H9 (cell line): ENCODE results near the gene AGBL4. TPM values are rescaled to one million over a fixed set of nuclear protein-coding genes. Genes with fewer than 3 reads are reported as not detected.

Experiments
- DNase-seq: peaks from one replicate; pipeline ENCODE4 v3.0.0-alpha.2; 2017
- H2AFZ ChIP-seq: one replicate; pipeline ENCODE4 v1.6.1; 2013; ENCODE audit warnings: mild to moderate bottlenecking, low read length, control low read depth, moderate library complexity
- H2AK5ac ChIP-seq: 2 replicates; pipeline ENCODE4 v1.6.1; 2013; ENCODE audit warnings: low read length, control low read depth, mixed read lengths; ENCODE audit not compliant: insufficient read length
- H2BK120ac ChIP-seq: one replicate; pipeline ENCODE4 v1.6.1; 2013; ENCODE audit warnings: low read depth, mild to moderate bottlenecking, low read length, control low read depth, inconsistent platforms; ENCODE audit not compliant: poor library complexity, severe bottlenecking
- H2BK12ac ChIP-seq: 2 replicates; pipeline ENCODE4 v1.6.1; 2013; ENCODE audit warnings: low read length, control low read depth, mixed read lengths, low read depth; ENCODE audit not compliant: insufficient read length
- H2BK15ac ChIP-seq: 2 replicates; pipeline ENCODE4 v1.6.1; 2013; ENCODE audit warnings: low read depth, low read length, control low read depth
- H2BK20ac ChIP-seq: one replicate; pipeline ENCODE4 v1.6.1; 2013; ENCODE audit warnings: low read depth, mild to moderate bottlenecking, low read length, control low read depth, inconsistent platforms; ENCODE audit not compliant: poor library complexity, severe bottlenecking
- H2BK5ac ChIP-seq: 2 replicates; pipeline ENCODE4 v1.6.1; 2013; ENCODE audit warnings: low read length, control low read depth, mixed read lengths; ENCODE audit not compliant: insufficient read length
- H3K14ac ChIP-seq: 2 replicates; pipeline ENCODE4 v1.6.1; 2013; ENCODE audit warnings: low read length, control low read depth; ENCODE audit not compliant: insufficient read depth
- H3K18ac ChIP-seq: 2 replicates; pipeline ENCODE4 v1.6.1; 2013; ENCODE audit warnings: low read depth, mild to moderate bottlenecking, mixed read lengths, low read length, control low read depth; ENCODE audit not compliant: insufficient read length
- H3K23ac ChIP-seq: 2 replicates; pipeline ENCODE4 v1.6.1; 2013; ENCODE audit warnings: low read length, control low read depth, mixed read lengths, low read depth; ENCODE audit not compliant: insufficient read length
- H3K23me2 ChIP-seq: 2 replicates; pipeline ENCODE4 v1.6.1; 2013; ENCODE audit warnings: low read depth, mild to moderate bottlenecking, mixed read lengths, low read length, control low read depth; ENCODE audit not compliant: insufficient read length, poor library complexity, severe bottlenecking
- H3K27ac ChIP-seq: 2 replicates; pipeline ENCODE4 v1.5.1; 2013; ENCODE audit warnings: low read length, control low read depth, mixed read lengths, low read depth; ENCODE audit not compliant: insufficient read length
- H3K27me3 ChIP-seq: 2 replicates; pipeline ENCODE4 v1.6.1; 2013; ENCODE audit warnings: low read length, control low read depth, inconsistent platforms; ENCODE audit not compliant: insufficient read depth
- H3K4ac ChIP-seq: 2 replicates; pipeline ENCODE4 v1.6.1; 2013; ENCODE audit warnings: low read depth, mild to moderate bottlenecking, control low read depth, inconsistent platforms, low read length, moderate library complexity
- H3K4me1 ChIP-seq: 2 replicates; pipeline ENCODE4 v1.6.1; 2013; ENCODE audit warnings: low read length, control low read depth, inconsistent platforms; ENCODE audit not compliant: insufficient read depth
- H3K4me2 ChIP-seq: 2 replicates; pipeline ENCODE4 v1.6.1; 2013; ENCODE audit warnings: low read length, control low read depth, mixed read lengths; ENCODE audit not compliant: insufficient read length, insufficient read depth
- H3K56ac ChIP-seq: 2 replicates; pipeline ENCODE4 v1.6.1; 2013; ENCODE audit warnings: low read depth, mild to moderate bottlenecking, mixed read lengths, low read length, control low read depth; ENCODE audit not compliant: insufficient read length
- H3K79me1 ChIP-seq: 2 replicates; pipeline ENCODE4 v1.6.1; 2013; ENCODE audit warnings: low read depth, mild to moderate bottlenecking, moderate library complexity, low read length, control low read depth, inconsistent platforms; ENCODE audit not compliant: insufficient read depth, poor library complexity, severe bottlenecking
- H3K79me2 ChIP-seq: 2 replicates; pipeline ENCODE4 v1.6.1; 2013; ENCODE audit warnings: low read length, control low read depth, inconsistent platforms; ENCODE audit not compliant: insufficient read depth
- H3K9ac ChIP-seq: 2 replicates; pipeline ENCODE4 v1.6.1; 2013; ENCODE audit warnings: low read length, control low read depth, mixed read lengths; ENCODE audit not compliant: insufficient read length; ENCODE audit errors: extremely low read depth
- H3K9me3 ChIP-seq: one replicate; pipeline ENCODE4 v1.6.1; 2013; ENCODE audit warnings: low read depth, low read length, inconsistent platforms; ENCODE audit not compliant: control insufficient read depth
- H3T11ph ChIP-seq: one replicate; pipeline ENCODE4 v1.6.1; 2013; ENCODE audit warnings: mild to moderate bottlenecking, low read length, control low read depth, inconsistent platforms
- H4K20me1 ChIP-seq: one replicate; pipeline ENCODE4 v1.6.1; 2013; ENCODE audit not compliant: control insufficient read depth, insufficient read length, insufficient read depth
- H4K5ac ChIP-seq: 2 replicates; pipeline ENCODE4 v1.6.1; 2013; ENCODE audit warnings: low read depth, mild to moderate bottlenecking, mixed read lengths, low read length, control low read depth; ENCODE audit not compliant: insufficient read length
- H4K8ac ChIP-seq: replicated peaks from 2 replicates; pipeline ENCODE4 v1.6.1; 2013; ENCODE audit warnings: low read length, control low read depth, mixed read lengths, low read depth; ENCODE audit not compliant: insufficient read length
- H4K91ac ChIP-seq: 2 replicates; pipeline ENCODE4 v1.6.1; 2013; ENCODE audit warnings: low read depth, mild to moderate bottlenecking, moderate library complexity, mixed read lengths, low read length, control low read depth; ENCODE audit not compliant: insufficient read length
- H3K27ac Mint-ChIP-seq, 3 experiments: 2 replicates in 2 of 3; 3 replicates in 1 of 3; pipeline ENCODE4 v1.8.0; 2020 to 2021; ENCODE audit warnings: mixed read lengths in 3 of 3, mild to moderate bottlenecking in 1 of 3, moderate library complexity in 1 of 3
- H3K27me3 Mint-ChIP-seq: 2 replicates; pipeline ENCODE4 v1.8.0; 2021; ENCODE audit warnings: low read depth, mild to moderate bottlenecking, moderate library complexity, mixed read lengths
- H3K36me3 Mint-ChIP-seq, 3 experiments: 2 replicates in 2 of 3; 3 replicates in 1 of 3; pipeline ENCODE4 v1.8.0; 2020 to 2021; ENCODE audit warnings: low read depth in 3 of 3, mixed read lengths in 3 of 3; ENCODE audit not compliant: insufficient read depth in 1 of 3
- H3K4me1 Mint-ChIP-seq, 2 experiments: 2 replicates each; pipeline ENCODE4 v1.8.0; 2020; ENCODE audit warnings: mixed read lengths in 2 of 2
- H3K4me3 Mint-ChIP-seq, 2 experiments: 2 replicates in 1 of 2; 3 replicates in 1 of 2; pipeline ENCODE4 v1.8.0; 2020 to 2021; ENCODE audit warnings: mild to moderate bottlenecking in 2 of 2, mixed read lengths in 2 of 2, moderate library complexity in 1 of 2
- H3K9me3 Mint-ChIP-seq, 2 experiments: 2 replicates in 1 of 2; 3 replicates in 1 of 2; pipeline ENCODE4 v1.8.0; 2020; ENCODE audit warnings: mild to moderate bottlenecking in 2 of 2, mixed read lengths in 2 of 2, moderate library complexity in 1 of 2
- WGBS: extraction: QIAGEN DNeasy Blood & Tissue Kit; methylation state at CpG from one replicate; pipeline ENCODE4 v1.1.7; 2013; ENCODE audit warnings: missing lambda C conversion rate, low lambda C conversion rate, mixed read lengths; ENCODE audit not compliant: insufficient read length; ENCODE audit errors: extremely low coverage; 5-methylcytosine and 5-hydroxymethylcytosine counted together
- total RNA-seq: library from RNA; stranded (reverse); gene quantifications from 2 replicates; pipeline ENCODE4 v1.2.1, GENCODE V29; 2021
- TF ChIP-seq, protein P1 (sequence below): fragments of 200-600 bp; sonication (generic); conservative IDR thresholded peaks from 3 replicates; pipeline ENCODE4 v1.8.0; 2021; ENCODE audit warnings: antibody characterized with exemption, mild to moderate bottlenecking

Gene AGBL4
- total RNA-seq, 1 experiment from 2014 or later: not detected

DNA sequence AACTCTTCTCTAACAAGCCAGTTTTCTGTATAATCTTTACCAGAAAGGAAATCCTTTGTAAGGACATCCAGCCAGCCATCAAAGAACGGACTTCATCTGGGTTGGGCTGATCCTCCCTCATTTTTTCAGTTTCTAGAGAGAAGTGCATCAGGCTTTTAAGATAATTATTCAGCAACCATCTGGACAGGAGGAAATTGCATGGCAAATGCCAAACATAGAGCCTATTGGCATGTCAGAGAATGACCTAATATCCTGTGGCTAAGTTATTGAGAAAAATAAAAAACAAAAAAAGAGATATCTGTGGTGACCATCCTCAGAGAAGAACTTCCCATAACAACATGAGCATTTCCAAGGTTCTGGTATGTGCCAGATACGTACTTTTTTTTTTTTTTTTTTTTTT is 1172.1 kb downstream of the AGBL4 start:
- Histone ChIP-seq H4K8ac (no peak overlapping the region), H2AK5ac (no peak overlapping the region), H3K4me2 (no peak overlapping the region), H4K5ac (no peak overlapping the region), H3K27ac (no peak overlapping the region), H3K4ac (no peak overlapping the region), H3K9me3 (no peaks in the 10 kb centered on the region), H3K9ac (no peak overlapping the region), H3K23me2 (no peaks in the 10 kb centered on the region), H4K91ac (no peak overlapping the region), H3K4me1 (no peaks in the 10 kb centered on the region), H3K79me2 (no peaks in the 10 kb centered on the region), H2BK120ac (no peak overlapping the region), H3K14ac (no peak overlapping the region), H3K79me1 (no peaks in the 10 kb centered on the region), H2BK12ac (no peak overlapping the region), H2BK15ac (no peak overlapping the region), H3T11ph (no peak overlapping the region), H2BK20ac (no peak overlapping the region), H2AFZ (no peak overlapping the region), H3K56ac (no peak overlapping the region), H3K27me3 (no peaks in the 10 kb centered on the region), H2BK5ac (no peak overlapping the region), H3K18ac (no peak overlapping the region), H4K20me1 (no peaks in the 10 kb centered on the region), H3K23ac (no peak overlapping the region)
- Mint-ChIP-seq H3K36me3 (no peaks in the 10 kb centered on the region), H3K9me3 (no peaks in the 10 kb centered on the region), H3K4me1 (peaks cover 4% of the 10 kb centered on the region in 2 experiments), H3K27me3 (no peaks in the 10 kb centered on the region), H3K27ac (no peak overlapping the region), H3K4me3 (no peak overlapping the region)
- DNase-seq: no peak
- TF ChIP-seq, protein P1, sequence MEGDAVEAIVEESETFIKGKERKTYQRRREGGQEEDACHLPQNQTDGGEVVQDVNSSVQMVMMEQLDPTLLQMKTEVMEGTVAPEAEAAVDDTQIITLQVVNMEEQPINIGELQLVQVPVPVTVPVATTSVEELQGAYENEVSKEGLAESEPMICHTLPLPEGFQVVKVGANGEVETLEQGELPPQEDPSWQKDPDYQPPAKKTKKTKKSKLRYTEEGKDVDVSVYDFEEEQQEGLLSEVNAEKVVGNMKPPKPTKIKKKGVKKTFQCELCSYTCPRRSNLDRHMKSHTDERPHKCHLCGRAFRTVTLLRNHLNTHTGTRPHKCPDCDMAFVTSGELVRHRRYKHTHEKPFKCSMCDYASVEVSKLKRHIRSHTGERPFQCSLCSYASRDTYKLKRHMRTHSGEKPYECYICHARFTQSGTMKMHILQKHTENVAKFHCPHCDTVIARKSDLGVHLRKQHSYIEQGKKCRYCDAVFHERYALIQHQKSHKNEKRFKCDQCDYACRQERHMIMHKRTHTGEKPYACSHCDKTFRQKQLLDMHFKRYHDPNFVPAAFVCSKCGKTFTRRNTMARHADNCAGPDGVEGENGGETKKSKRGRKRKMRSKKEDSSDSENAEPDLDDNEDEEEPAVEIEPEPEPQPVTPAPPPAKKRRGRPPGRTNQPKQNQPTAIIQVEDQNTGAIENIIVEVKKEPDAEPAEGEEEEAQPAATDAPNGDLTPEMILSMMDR: no peak
- no CpG with 5 or more reads among the region's 2 CpGs for WGBS
